Posterior cingulate gyrus (tissue), 11 donors: ENCODE measurements around the gene GNLY.
"Not testable (repeated sequence)": the region's sequence is repeated elsewhere in the genome, so short reads cannot be mapped to it uniquely, and the experiment has no call there.

Experiments used
- DNase-seq, 10 donors: peaks; one replicate each; pipeline versions ENCODE4 v3.0.0 to v3.0.0-alpha.2; 2020 to 2021; ENCODE audit warnings: mixed read lengths in 3 of 10
- intact Hi-C: fragments of 100-400 bp; cut with DNase I; formaldehyde crosslinking; loops from one replicate; pipeline ENCODE4 v1.15.1; 2023

GNLY gene

GRCh38 chr2:85663594-85664565 is 30.3 kb upstream of the GNLY start:
- intact Hi-C loops: no loop called here
- DNase-seq: no peak

DNA sequence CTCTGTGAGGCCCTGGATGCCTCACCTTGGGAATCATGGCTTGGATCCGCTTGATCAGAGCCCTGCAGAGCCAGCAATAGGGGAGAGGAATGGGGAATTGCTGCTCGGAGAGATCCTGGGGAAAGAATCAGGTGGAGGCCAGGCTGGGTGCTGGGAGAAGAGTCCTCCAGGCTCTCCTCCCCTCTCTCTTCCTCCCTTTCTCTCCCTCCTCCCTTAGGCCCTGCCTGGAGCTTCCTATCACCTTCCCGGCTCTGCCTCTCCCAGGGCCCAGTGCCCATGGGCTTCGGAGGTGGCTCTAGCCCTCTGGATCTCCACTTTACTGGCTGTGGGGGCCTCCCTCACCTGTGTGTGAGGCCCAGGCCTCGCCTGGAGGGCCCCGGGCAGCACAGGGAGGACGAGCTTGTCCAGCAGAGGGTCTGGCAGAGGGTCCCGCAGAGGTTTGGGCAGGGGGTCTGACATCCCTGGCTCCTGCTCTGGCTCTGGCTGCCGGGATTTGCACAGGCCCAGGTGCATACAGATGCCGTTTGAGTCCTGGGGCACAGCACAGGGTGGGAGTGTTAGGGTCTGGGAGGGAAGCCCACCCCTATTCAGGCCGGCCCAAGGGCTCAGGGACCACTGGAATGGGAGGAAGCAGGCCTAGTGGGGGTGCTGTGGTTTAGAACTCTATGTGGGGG is 28.8 kb upstream of the GNLY start:
- intact Hi-C loops: no loop called here
- no peak for DNase-seq

- intact Hi-C loops: no loop called here
- no peak for DNase-seq
Measured at GRCh38 chr2:85666016-85666415, 28.1 kb upstream of the GNLY start.

- intact Hi-C loops: no loop called here
- DNase-seq: peak in 3 of 10 donors; percentile 14 to 30 (median 15)
Measured at GRCh38 chr2:85666435-85667316, 27.5 kb upstream of the GNLY start.

- intact Hi-C loops: no loop called here
- DNase-seq: no peak
Measured at GRCh38 chr2:85667561-85668008, 26.6 kb upstream of the GNLY start.

DNA sequence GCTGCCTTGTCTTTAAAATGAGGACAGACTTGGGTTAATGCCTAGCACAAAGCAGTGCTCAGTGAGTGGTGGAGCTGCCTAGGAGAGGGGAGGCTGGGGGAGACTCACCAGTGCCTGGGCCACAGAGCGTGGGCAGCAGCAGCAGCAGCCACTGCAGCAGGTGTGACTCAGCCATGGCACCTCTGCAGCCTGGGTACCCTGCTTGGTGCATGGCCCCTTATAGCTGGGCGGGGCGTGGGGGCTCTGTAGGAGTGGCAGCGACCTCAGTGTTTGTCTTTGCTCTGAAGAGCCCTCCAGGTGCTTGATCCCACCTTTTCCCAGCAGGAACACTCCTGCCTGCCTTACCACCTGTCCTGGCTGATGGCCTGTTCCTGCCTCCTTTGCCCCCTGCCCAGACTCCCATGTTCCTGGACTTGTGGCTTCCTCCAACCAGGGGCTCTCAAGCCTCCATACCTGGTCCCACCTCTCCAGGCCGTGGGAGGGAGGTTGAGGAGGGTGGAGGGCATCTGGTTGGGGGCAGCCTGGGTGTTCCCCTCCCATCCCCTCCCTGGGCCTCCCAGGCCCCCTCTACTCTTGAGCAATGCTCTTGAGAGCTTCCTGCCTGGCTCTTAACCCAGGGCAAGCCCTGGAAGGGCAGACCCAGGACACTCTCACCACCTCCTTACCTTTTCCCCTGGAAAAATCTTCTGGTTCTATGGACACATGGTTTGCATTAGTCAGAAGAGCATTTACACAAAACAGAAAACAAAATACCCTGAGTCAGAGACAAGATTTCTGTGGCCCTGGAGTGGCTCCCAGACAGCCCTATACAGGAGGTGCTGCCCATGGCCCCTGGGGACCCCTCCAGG is 25.9 kb upstream of the GNLY start, which contains the start of gene SFTPB:
TSS of gene SFTPB (minus strand) at position 191 of the 848 bp plus-strand sequence. CDS start at position 175, 16 bp downstream.
- no peak for DNase-seq
- intact Hi-C loops: no loop called here

- no peak for DNase-seq
- intact Hi-C loops: no loop called here
Measured at GRCh38 chr2:85668857-85669142, 25.4 kb upstream of the GNLY start.

DNA sequence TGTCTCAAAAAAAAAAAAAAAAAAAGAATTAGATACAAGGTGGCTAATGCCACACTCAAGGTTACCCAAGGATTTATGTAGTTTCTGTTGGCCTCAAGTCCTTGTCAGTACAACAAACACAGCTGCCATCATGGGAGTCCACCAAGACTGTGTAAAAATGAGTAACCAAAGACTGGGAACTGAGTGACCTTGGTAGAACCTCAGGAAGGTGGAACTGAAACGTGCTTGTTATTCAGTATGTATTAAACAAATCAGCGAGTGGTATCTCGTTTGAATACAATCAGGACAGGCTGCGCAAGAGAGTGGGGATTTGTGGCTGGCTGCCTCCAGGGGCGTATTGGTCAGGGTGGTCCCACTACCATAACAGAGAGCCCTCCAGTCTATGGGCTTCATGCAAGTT is 24.6 kb upstream of the GNLY start:
- DNase-seq: no peak
- intact Hi-C loops: no loop called here

DNA sequence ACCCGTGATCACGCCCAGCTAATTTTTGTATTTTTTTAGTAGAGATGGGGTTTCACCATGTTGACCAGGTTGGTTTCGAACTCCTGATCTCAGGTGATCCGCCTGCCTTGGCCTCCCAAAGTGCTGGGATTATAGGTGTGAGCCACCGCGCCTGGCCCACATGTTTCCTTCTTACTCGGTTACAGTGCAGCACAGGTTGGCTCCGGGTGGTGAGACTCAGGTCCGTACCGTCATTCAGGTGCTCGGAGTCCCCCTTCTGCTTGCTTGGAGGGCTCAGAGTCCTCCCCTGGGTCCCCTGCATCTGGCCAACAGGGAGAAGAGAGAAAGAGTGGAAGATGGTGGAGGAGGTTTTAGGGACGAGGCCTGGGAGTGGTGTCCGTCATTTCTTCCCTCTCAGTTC is 23.7 kb upstream of the GNLY start:
- intact Hi-C loops, DNase-seq: not testable (repeated sequence)

DNA sequence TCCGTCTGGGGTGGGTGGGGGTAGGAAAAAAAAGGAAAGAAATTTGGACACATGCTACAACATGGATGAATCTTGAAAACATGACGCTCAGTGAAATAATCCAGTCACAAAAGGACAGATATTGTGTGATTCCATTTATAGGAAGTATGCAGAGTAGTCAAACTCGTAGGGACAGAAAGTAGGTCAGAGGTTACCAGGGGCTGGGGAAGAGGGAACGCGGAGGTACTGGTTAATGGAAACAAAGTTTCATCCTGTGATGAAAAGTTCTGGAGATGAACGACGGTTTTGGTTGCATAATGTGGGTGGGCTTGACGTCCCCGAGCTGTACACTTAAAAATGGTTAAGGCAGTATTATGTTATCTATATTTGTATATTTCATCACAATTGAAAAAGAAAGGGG is 21.7 kb upstream of the GNLY start:
- DNase-seq: no peak
- intact Hi-C loops: no loop called here

- peak in 1 of 10 donors; percentile 24 for DNase-seq
Measured at GRCh38 chr2:85673716-85674375, 20.3 kb upstream of the GNLY start.

DNA sequence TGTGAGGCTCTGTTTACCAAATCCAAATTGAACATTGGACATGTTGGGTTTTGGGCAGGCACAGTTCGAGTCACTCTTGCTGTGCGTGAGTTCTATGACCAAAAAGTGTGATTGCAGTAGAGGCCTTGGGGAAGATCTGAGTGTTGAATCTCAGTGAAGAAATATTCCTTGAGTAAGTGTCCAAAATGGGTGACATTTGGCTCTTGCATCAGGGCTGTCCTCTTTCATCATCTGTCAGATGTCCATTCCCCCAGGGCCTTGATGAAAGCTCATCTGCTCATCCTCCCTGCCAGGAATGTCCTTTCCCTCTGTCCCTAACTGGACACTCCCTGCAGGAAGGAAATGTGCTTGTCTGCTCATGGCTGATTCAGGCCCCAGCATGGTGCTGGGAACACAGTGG is 19.7 kb upstream of the GNLY start:
- no peak for DNase-seq
- intact Hi-C loops: no loop called here

More at GRCh38 chr2:85673716-85674375, 20.3 kb upstream of the GNLY start:
- intact Hi-C loops: no loop called here

DNA sequence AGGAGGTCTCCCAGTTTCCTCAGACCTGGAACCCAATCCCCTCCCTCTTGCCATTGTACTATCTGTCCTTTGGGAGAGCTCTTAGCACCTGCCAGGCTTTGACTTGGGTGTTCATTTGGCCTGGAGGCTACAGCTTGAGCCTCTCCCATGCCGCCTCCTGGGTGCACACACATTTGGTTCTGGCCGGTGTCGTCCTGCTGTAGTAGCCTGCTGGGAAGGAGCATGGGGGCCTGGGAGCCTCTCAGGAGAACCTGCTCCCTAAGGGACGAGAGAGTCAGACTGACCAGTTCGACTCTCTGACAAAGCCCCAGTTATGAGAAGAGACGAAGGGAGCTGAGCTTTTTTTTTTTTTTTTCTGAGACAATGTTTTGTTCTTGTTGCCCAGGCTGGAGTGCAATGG is 18.7 kb upstream of the GNLY start:
- DNase-seq: no peak

DNA sequence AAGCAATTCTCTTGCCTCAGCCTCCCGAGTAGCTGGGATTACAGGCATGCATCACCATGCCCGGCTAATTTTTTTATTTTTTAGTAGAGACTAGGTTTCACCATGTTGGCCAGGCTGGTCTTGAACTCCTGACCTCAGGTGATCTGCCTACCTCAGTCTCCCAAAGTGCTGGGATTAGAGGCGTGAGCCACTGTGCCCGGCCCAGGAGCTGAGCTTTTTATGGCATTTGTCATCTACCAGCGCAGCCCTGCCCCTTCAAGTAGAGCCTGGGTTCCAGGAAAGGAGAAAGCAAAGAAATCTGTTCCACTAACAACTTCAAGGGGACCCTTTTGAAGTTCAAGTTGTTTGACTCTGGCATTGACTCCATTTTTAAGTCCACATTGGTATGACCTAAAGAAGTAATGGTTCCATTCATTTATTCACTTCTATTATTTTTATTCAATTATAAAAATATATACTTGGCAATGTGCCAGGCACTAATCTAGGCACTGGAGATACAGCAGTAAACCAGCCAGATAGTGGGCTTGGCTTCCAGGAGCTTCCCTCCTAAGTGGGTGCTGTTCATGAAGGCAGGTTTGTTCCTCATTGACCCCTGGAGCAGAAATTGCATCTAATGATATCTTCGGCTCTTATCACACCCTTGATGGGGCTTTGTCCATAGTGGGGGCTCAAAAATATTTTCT is 18.2 kb upstream of the GNLY start:
- intact Hi-C loops: no loop called here
- DNase-seq: no peak

More for the DNA sequence above, 18.7 kb upstream of the GNLY start:
- intact Hi-C loops: no loop called here

DNA sequence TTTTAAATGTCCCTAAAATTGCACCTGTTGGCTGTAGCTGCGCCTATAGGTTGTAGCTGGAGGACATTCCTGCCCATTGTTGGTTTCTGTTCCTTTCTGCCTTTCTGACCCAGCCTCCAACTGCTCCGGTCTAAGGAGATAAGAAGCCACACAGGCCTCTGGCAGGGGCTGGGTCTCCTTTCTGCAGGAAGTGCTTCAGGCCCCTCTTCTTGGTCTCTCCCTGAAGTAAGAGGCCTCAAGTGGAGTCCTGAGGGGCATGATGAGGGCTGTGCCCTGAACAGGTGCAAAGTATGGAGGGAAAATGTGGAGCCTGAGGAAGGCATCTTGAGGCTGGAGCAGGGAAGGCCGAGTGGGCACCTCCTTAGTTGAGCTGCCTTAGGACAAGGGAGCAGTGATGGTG is 15.8 kb upstream of the GNLY start:
- intact Hi-C loops: loop anchor here (2.0 kb wide), 1 partner anchor 28 kb away; no protein-coding TSS in a partner anchor
- DNase-seq: no peak

GRCh38 chr2:85678794-85679672 is 15.1 kb upstream of the GNLY start:
- DNase-seq: peak; percentile 58 to 97 (median 80)
- intact Hi-C loops: loop anchor here (2.0 kb wide), 1 partner anchor 28 kb away; no protein-coding TSS in a partner anchor

DNA sequence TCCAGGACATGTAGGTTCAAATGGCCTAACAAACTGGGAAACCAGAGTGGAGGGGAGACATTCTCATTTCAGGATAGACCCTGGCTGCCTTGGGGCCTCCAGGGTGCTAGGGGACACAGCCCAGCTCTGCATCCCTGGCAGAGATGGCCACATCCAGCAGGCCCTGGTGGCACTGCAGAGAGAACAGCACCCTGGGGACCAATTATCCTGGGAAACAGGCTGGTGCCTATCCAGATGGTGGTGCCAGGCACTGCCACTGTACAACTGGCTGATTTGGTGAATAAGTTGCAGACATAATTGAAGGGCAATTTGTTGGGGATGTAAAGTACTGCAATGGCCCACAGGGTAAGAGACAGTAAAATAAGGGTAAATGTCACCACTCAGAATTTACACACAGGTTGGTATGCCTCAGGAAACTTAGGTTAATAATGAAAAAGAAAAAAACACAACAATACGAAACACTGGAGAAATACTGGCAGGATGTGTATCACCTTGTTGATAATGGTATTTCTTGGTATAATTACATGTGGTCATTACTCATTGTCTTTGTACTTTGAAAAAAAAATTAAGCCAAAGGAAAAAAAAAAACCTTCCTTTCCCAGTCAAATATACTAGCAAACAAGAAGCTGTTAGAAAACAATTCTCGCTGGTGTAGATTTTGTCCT is 13.3 kb upstream of the GNLY start:
- intact Hi-C loops: no loop called here
- peak in 1 of 10 donors; percentile 85 for DNase-seq
